ENCODE results near the gene SNAP91. TPM values are rescaled to one million over a fixed set of nuclear protein-coding genes. Genes with fewer than 3 reads are reported as not detected.

The SNAP91 gene
- total and polyA plus RNA-seq, 8 donors, result 0.51 to 8.8 (median 1.9) TPM

GRCh38 chr6:83741089-83741488 lies 32.2 kb upstream of the SNAP91 start:
- DNase-seq (no peak), ATAC-seq (no peak), FAIRE-seq (no peak)
- no peaks in the 10 kb centered on the region for H3K9me3 ChIP-seq
- H3K27me3 ChIP-seq, result no peaks in the 10 kb centered on the region
- intact Hi-C loops (cut with DNase I), result no loop called here
- no peak for TF ChIP-seq CTCF (IDR thresholded peaks at IDR 0.05)
- H3K4me3 ChIP-seq, result no peak overlapping the region
- no peak overlapping the region for H3K27ac ChIP-seq
- H3K36me3 ChIP-seq, result no peaks in the 10 kb centered on the region
- 41 to 55% methylated on average over 4 of the region's 4 CpGs for WGBS, 2 donors
- H3K4me1 ChIP-seq, result no peaks in the 10 kb centered on the region

DNA sequence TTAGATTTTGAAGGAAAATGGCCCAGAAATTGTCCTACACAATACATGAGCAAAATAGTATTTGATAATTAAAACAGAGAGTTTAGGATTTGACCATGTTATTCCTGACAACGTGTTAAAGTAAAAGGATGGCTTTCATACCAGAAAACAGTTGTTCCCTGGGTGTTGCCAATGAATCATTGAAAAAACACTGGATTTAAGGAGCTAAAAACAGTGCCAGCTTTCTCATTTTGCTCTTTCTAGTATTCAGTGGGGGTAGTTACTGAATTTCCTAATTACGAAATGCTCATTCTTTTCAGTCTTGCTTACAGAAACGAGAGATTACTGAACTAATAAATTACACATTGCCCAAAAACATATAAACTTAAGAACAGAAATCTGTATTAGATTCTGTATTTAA lies 26.6 kb upstream of the SNAP91 start:
- no peak for TF ChIP-seq CTCF (IDR thresholded peaks at IDR 0.05)
- DNase-seq (no peak), FAIRE-seq (no peak), ATAC-seq (no peak)
- Histone ChIP-seq H3K36me3 (no peaks in the 10 kb centered on the region), H3K4me1 (no peaks in the 10 kb centered on the region), H3K9me3 (no peaks in the 10 kb centered on the region), H3K27ac (no peak overlapping the region), H3K4me3 (no peak overlapping the region), H3K27me3 (no peaks in the 10 kb centered on the region)
- intact Hi-C loops (cut with DNase I), result no loop called here
- 34 to 58% methylated on average over 3 of the region's 3 CpGs for WGBS, 2 donors

GRCh38 chr6:83729871-83730270 lies 21.0 kb upstream of the SNAP91 start:
- WGBS, 2 donors, result 35 to 46% methylated on average over 2 of the region's 2 CpGs
- Histone ChIP-seq H3K36me3 (no peaks in the 10 kb centered on the region), H3K4me3 (no peak overlapping the region), H3K4me1 (no peaks in the 10 kb centered on the region), H3K27me3 (no peaks in the 10 kb centered on the region), H3K27ac (no peak overlapping the region), H3K9me3 (no peaks in the 10 kb centered on the region)
- ATAC-seq (no peak), DNase-seq (no peak), FAIRE-seq (no peak)
- TF ChIP-seq CTCF (IDR thresholded peaks at IDR 0.05), result no peak
- intact Hi-C loops (cut with DNase I), result no loop called here

- no peaks in the 10 kb centered on the region for H3K9me3 ChIP-seq
- ATAC-seq (no peak), DNase-seq (no peak), FAIRE-seq (no peak)
- no peaks in the 10 kb centered on the region for H3K36me3 ChIP-seq
- H3K4me3 ChIP-seq, result no peak overlapping the region
- no peak overlapping the region for H3K27ac ChIP-seq
- intact Hi-C loops (cut with DNase I), result no loop called here
- TF ChIP-seq CTCF (IDR thresholded peaks at IDR 0.05), result no peak
- no peaks in the 10 kb centered on the region for H3K4me1 ChIP-seq
- 69 to 81% methylated on average over 2 of the region's 2 CpGs for WGBS, 2 donors
- no peaks in the 10 kb centered on the region for H3K27me3 ChIP-seq
Observed at GRCh38 chr6:83722876-83723275, 14.0 kb upstream of the SNAP91 start.

GRCh38 chr6:83717809-83718208 lies 8.9 kb upstream of the SNAP91 start:
- TF ChIP-seq CTCF (IDR thresholded peaks at IDR 0.05), result no peak
- no peaks in the 10 kb centered on the region for H3K27me3 ChIP-seq
- no peaks in the 10 kb centered on the region for H3K36me3 ChIP-seq
- ATAC-seq (no peak), DNase-seq (no peak), FAIRE-seq (peak; percentile 23)
- intact Hi-C loops (cut with DNase I), result no loop called here
- no peaks in the 10 kb centered on the region for H3K4me1 ChIP-seq
- no peaks in the 10 kb centered on the region for H3K9me3 ChIP-seq
- 72 to 80% methylated on average over 15 of the region's 15 CpGs for WGBS, 2 donors
- H3K27ac ChIP-seq, result no peak overlapping the region
- no peak overlapping the region for H3K4me3 ChIP-seq

Data from pancreas (tissue), 10 donors.